HG02798 (cell line): ENCODE results near the gene COL5A1.

Experiments
- ATAC-seq: cut with Tn5 transposase; IDR thresholded peaks from one replicate; pipeline ENCODE4 v1.9.1; 2021; ENCODE audit warnings: mild to moderate bottlenecking; ENCODE audit not compliant: unreplicated experiment, poor library complexity

The COL5A1 gene

GRCh38 chr9:134778156-134778555 lies 136.6 kb downstream of the COL5A1 start:
- no peak for ATAC-seq

GRCh38 chr9:134778841-134779411 lies 137.3 kb downstream of the COL5A1 start:
- ATAC-seq, result no peak

GRCh38 chr9:134779640-134780039 lies 138.0 kb downstream of the COL5A1 start:
- no peak for ATAC-seq

- no peak for ATAC-seq
Measured at GRCh38 chr9:134781591-134782302, 140.1 kb downstream of the COL5A1 start.

GRCh38 chr9:134782921-134783698 lies 141.5 kb downstream of the COL5A1 start:
- ATAC-seq, result no peak

- no peak for ATAC-seq
Measured at GRCh38 chr9:134783699-134784039, 142.1 kb downstream of the COL5A1 start.

- no peak for ATAC-seq
Measured at GRCh38 chr9:134784577-134785305, 143.1 kb downstream of the COL5A1 start.

- ATAC-seq, result no peak
Measured at GRCh38 chr9:134785325-134786108, 143.9 kb downstream of the COL5A1 start.

- ATAC-seq, result no peak
Measured at GRCh38 chr9:134787601-134788531, 146.3 kb downstream of the COL5A1 start.

GRCh38 chr9:134789168-134789567 lies 147.6 kb downstream of the COL5A1 start:
- no peak for ATAC-seq

- no peak for ATAC-seq
Measured at GRCh38 chr9:134791009-134791408, 149.4 kb downstream of the COL5A1 start.

GRCh38 chr9:134792627-134793026 lies 151.0 kb downstream of the COL5A1 start:
- no peak for ATAC-seq

GRCh38 chr9:134793288-134794188 lies 151.9 kb downstream of the COL5A1 start:
- no peak for ATAC-seq

- no peak for ATAC-seq
Measured at GRCh38 chr9:134794663-134795370, 153.2 kb downstream of the COL5A1 start.

GRCh38 chr9:134795446-134795845 lies 153.8 kb downstream of the COL5A1 start:
- ATAC-seq, result no peak

GRCh38 chr9:134796882-134797281 lies 155.3 kb downstream of the COL5A1 start:
- no peak for ATAC-seq

GRCh38 chr9:134800791-134801339 lies 159.3 kb downstream of the COL5A1 start:
- no peak for ATAC-seq
